Pancreas (tissue), 10 donors: Measurements from ENCODE around the gene IL15. TPM values are rescaled to one million over a fixed set of nuclear protein-coding genes. Genes with fewer than 3 reads are reported as not detected.
A peak's percentile ranks its signal among the peaks of the same experiment; 100 is the strongest.
"Not testable (repeated sequence)": the region's sequence is repeated elsewhere in the genome, so short reads cannot be mapped to it uniquely, and the experiment has no call there.

Source experiments
- ATAC-seq, 4 donors: fragments of 200-7000 bp; cut with Tn5 transposase; one replicate each; pipeline versions ENCODE4 v1.8.0 to v1.9.1; 2020; ENCODE audit warnings: mild to moderate bottlenecking in 4 of 4, moderate library complexity in 4 of 4
- DNase-seq, 6 donors: peaks; one replicate each; pipeline ENCODE4 v3.0.0-alpha.2; 2020
- FAIRE-seq: peaks from 2 replicates; lab custom pipeline; 2012; peaks lifted over from hg19 to GRCh38; lab: Jason Lieb, UNC
- H3K27ac ChIP-seq, 4 donors: fragments of 200-600 bp; sonication (generic); 1 replicate in 3 of 4; 2 replicates in 1 of 4; pipeline versions ENCODE4 v1.5.0 to v1.8.0; 2020
- H3K27me3 ChIP-seq, 4 donors: fragments of 200-600 bp; one replicate each; pipeline ENCODE4 v1.8.0; 2021
- H3K36me3 ChIP-seq, 3 donors: fragments of 200-600 bp; sonication (generic) in 1 of 3; one replicate each; pipeline versions ENCODE4 v1.5.0 to v1.8.0; 2020 to 2021
- H3K4me1 ChIP-seq, 3 donors: fragments of 200-600 bp; one replicate each; pipeline ENCODE4 v1.8.0; 2021
- H3K4me3 ChIP-seq, 4 donors: fragments of 200-600 bp; sonication (generic) in 2 of 4; one replicate each; pipeline versions ENCODE4 v1.5.0 to v1.8.0; 2020 to 2021
- H3K9me3 ChIP-seq, 4 donors: fragments of 200-600 bp; one replicate each; pipeline ENCODE4 v1.8.0; 2021
- CTCF ChIP-seq, 4 donors: fragments of 200-600 bp; sonication (generic) in 3 of 4; IDR thresholded peaks; one replicate each; pipeline versions ENCODE4 v1.5.0 to v1.8.0; 2021; ENCODE audit warnings: antibody characterized with exemption in 4 of 4
- WGBS, 2 donors: extraction: QIAGEN DNeasy Blood & Tissue Kit; methylation state at CpG; one replicate each; pipeline ENCODE4 v1.1.7; 2013; 5-methylcytosine and 5-hydroxymethylcytosine counted together
- intact Hi-C, 3 donors: fragments of 100-400 bp; cut with DNase I; formaldehyde crosslinking; loops; one replicate each; pipeline versions ENCODE4 v1.11.1 to v1.14.2; 2022
- polyA plus RNA-seq, 2 donors: library from polyadenylated mRNA; stranded (reverse); fragments of 200-250 nt; gene quantifications; one replicate each; pipeline ENCODE4 v1.2.3, GENCODE V29; 2013
- total RNA-seq, 6 donors: library from RNA; stranded (reverse); fragmentation: NEBNext Ultra II Directional in 4 of 6; extraction: Animal tissue kit (Norgen Biotek cat#: 25700) in 4 of 6; gene quantifications; one replicate each; pipeline versions ENCODE4 v1.2.1 to v1.2.4, GENCODE V29; 2021 to 2023
- donor health status: healthy with polysubstance abuse.
- donor health status: DM: no; HTN: no; CAD: no; lungs with moderate emphysema.
- donor health status: DM: no; HTN: no; CAD: no.
- donor health status: control.
- donor health status: control.
- donor health status: Bipolar disorder and iron deficiency.
- donor health status: DM: yes; HTN: yes; CAD: no.
- donor health status: DM: no; HTN: no; CAD: no.
- donor health status: DM: no; HTN: no; CAD: no.
- donor health status: DM: yes; HTN: yes; CAD: no.

The IL15 gene
- 1 to 10 TPM in 5 of 6 donors, under 1 TPM in 1; 0.44 to 3.6 (median 1.3) TPM for total RNA-seq
- polyA plus RNA-seq: 1 to 10 TPM; 3.7 to 4.0 TPM

GRCh38 chr4:141636082-141636770, at the start of gene IL15:
IL15 (plus strand) TSS chr4:141636583; CDS start chr4:141719465, 82,882 bp downstream.
- H3K4me1 ChIP-seq: peaks cover 0 to 4% (median 0%) of the 10 kb centered on the region in 3 donors
- H3K9me3 ChIP-seq: no peaks in the 10 kb centered on the region
- H3K27ac ChIP-seq: peak within 1 kb of the TSS; percentile 36 to 86 (median 62)
- H3K27me3 ChIP-seq: no peaks in the 10 kb centered on the region
- FAIRE-seq (no peak), DNase-seq (peak; percentile 63 to 89 (median 80)), ATAC-seq (peak; percentile 85 to 95 (median 91))
- WGBS, 2 donors: 1 to 2% methylated on average over 41 to 43 of the region's 43 CpGs
- peak within 1 kb of the TSS; percentile 39 to 77 (median 74) for H3K4me3 ChIP-seq
- no peak for TF ChIP-seq CTCF (IDR thresholded peaks at IDR 0.05)
- no peaks in the 10 kb centered on the region for H3K36me3 ChIP-seq
- intact Hi-C loops: no loop called here

- WGBS, 2 donors: 94 to 100% methylated on average over 1 of the region's 1 CpG
- H3K36me3 ChIP-seq: no peaks in the 10 kb centered on the region
- FAIRE-seq (no peak), ATAC-seq (no peak), DNase-seq (no peak)
- H3K4me1 ChIP-seq: no peaks in the 10 kb centered on the region
- no peaks in the 10 kb centered on the region for H3K27me3 ChIP-seq
- H3K4me3 ChIP-seq: no peak overlapping the region
- no peak overlapping the region for H3K27ac ChIP-seq
- no peak for TF ChIP-seq CTCF (IDR thresholded peaks at IDR 0.05)
- no peaks in the 10 kb centered on the region for H3K9me3 ChIP-seq
- intact Hi-C loops: no loop called here
These were observed 48.5 kb upstream of the IL15 start for GRCh38 chr4:141587897-141588296.

- Histone ChIP-seq H3K9me3 (no peaks in the 10 kb centered on the region), H3K27me3 (no peaks in the 10 kb centered on the region), H3K4me1 (no peaks in the 10 kb centered on the region), H3K4me3 (no peak overlapping the region), H3K27ac (no peak overlapping the region), H3K36me3 (no peaks in the 10 kb centered on the region)
- DNase-seq: no peak
- FAIRE-seq: no peak
- no peak for ATAC-seq
- TF ChIP-seq CTCF (IDR thresholded peaks at IDR 0.05): no peak
- intact Hi-C loops: no loop called here
These were observed 40.9 kb upstream of the IL15 start for GRCh38 chr4:141595531-141595930.

GRCh38 chr4:141599853-141600252, 36.5 kb upstream of the IL15 start:
- no peak for TF ChIP-seq CTCF (IDR thresholded peaks at IDR 0.05)
- ATAC-seq (no peak), FAIRE-seq (no peak), DNase-seq (no peak)
- Histone ChIP-seq H3K4me3 (no peak overlapping the region), H3K36me3 (no peaks in the 10 kb centered on the region), H3K27ac (no peak overlapping the region), H3K27me3 (no peaks in the 10 kb centered on the region), H3K4me1 (no peaks in the 10 kb centered on the region), H3K9me3 (no peaks in the 10 kb centered on the region)
- WGBS, 2 donors: 71 to 80% methylated on average over 3 of the region's 3 CpGs
- intact Hi-C loops: no loop called here

GRCh38 chr4:141604683-141605082, 31.7 kb upstream of the IL15 start:
- ATAC-seq, H3K36me3 ChIP-seq, DNase-seq, H3K4me3 ChIP-seq, H3K27ac ChIP-seq, FAIRE-seq, H3K9me3 ChIP-seq, H3K27me3 ChIP-seq, intact Hi-C loops, H3K4me1 ChIP-seq: not testable (repeated sequence)
- 89 to 95% methylated on average over 11 of the region's 11 CpGs for WGBS, 2 donors
